ENCODE data around the gene GPR183.

GPR183 gene

DNA sequence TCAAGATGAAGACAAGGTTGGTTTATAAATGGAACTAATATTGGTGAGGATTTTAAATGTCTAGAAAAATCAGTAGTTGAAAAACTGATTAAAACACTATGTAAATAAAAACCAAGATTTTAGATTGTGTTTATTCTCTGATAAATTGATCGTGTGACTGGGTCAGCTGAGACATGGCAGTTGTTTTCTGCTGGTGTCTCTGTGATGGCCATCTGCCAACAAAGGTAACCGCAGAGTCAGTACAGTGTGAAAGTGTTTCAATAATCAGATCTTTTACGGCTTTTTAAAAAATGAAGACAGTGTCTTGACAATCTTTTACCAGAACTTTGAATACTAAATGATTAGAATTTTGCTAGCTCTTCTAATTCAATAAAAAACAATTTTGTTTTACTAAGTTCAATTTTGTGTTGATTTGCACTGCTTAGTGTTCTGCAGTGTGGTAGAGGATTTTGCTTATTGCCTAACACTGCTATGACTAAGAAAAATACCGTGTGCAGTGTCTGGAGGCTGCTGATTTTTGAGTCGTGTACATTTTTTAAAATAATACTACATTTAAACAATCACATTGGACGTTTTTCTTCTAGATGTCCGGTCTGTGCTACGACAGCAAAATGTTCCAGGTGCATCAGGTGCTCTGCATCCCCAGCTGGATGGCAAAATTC lies 32.7 kb upstream of the GPR183 start:
- DNase-seq (ENCODE audit: low read depth): no peak
- H3K4me3 ChIP-seq (ENCODE audit: low read length): no peak overlapping the region
- no peak for TF ChIP-seq CTCF (conservative IDR thresholded peaks at IDR 0.05; ENCODE audit: low read depth, low read length)

DNA sequence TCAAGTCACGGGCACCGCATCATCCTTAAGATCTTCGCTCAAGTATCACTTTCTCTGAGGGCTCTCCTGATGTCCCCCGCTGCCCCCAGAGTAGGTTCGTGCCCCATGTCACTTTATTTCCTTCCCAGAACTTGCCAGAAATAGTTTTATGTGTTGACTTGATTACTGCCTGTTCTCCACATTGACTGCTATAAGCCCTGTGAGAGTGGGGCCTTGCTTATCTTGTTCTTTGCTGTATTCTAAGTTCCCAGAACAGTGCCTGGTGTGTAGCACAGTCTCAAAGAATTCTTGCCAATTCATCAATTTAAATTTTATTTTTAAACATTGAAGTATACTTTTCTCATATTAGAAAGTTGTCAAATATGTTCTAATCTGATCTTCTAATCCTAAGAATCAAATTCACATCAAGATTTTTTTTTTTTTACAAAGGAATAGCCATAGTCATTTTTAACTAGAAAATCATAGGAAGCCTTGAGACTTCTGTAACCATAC lies 32.1 kb upstream of the GPR183 start:
- no peak overlapping the region for H3K4me3 ChIP-seq (ENCODE audit: low read length)
- DNase-seq (ENCODE audit: low read depth): no peak
- TF ChIP-seq CTCF (conservative IDR thresholded peaks at IDR 0.05; ENCODE audit: low read depth, low read length): no peak

- no peak for DNase-seq (ENCODE audit: low read depth)
- TF ChIP-seq CTCF (conservative IDR thresholded peaks at IDR 0.05; ENCODE audit: low read depth, low read length): no peak
- H3K4me3 ChIP-seq (ENCODE audit: low read length): no peak overlapping the region
Measured at GRCh38 chr13:99335603-99336002, 28.4 kb upstream of the GPR183 start.

- no peak overlapping the region for H3K4me3 ChIP-seq (ENCODE audit: low read length)
- DNase-seq (ENCODE audit: low read depth): no peak
- TF ChIP-seq CTCF (conservative IDR thresholded peaks at IDR 0.05; ENCODE audit: low read depth, low read length): no peak
Measured at GRCh38 chr13:99335087-99335486, 27.9 kb upstream of the GPR183 start.

- H3K4me3 ChIP-seq (ENCODE audit: low read length): no peak overlapping the region
- TF ChIP-seq CTCF (conservative IDR thresholded peaks at IDR 0.05; ENCODE audit: low read depth, low read length): no peak
- no peak for DNase-seq (ENCODE audit: low read depth)
Measured at GRCh38 chr13:99334221-99334620, 27.0 kb upstream of the GPR183 start.

- TF ChIP-seq CTCF (conservative IDR thresholded peaks at IDR 0.05; ENCODE audit: low read depth, low read length): no peak
- DNase-seq (ENCODE audit: low read depth): no peak
- H3K4me3 ChIP-seq (ENCODE audit: low read length): no peak overlapping the region
Measured at GRCh38 chr13:99332456-99332855, 25.3 kb upstream of the GPR183 start.

GRCh38 chr13:99331881-99332293 lies 24.7 kb upstream of the GPR183 start:
- no peak for DNase-seq (ENCODE audit: low read depth)
- no peak overlapping the region for H3K4me3 ChIP-seq (ENCODE audit: low read length)
- TF ChIP-seq CTCF (conservative IDR thresholded peaks at IDR 0.05; ENCODE audit: low read depth, low read length): no peak
